OCI-LY1 (cell line): ENCODE data around the gene IQSEC1.

ENCODE experiments used
- H2AFZ ChIP-seq: fragments of 200-600 bp; sonication (generic), shearing (Covaris generic); 2 replicates; pipeline ENCODE4 v1.6.0; 2014; ENCODE audit warnings: antibody characterized with exemption, mild to moderate bottlenecking, low read length
- H3F3A ChIP-seq: fragments of 200-600 bp; sonication (generic), shearing (Covaris generic); 2 replicates; pipeline ENCODE4 v1.6.0; 2014; ENCODE audit warnings: mild to moderate bottlenecking, antibody characterized with exemption, low read length, moderate library complexity; ENCODE audit not compliant: insufficient read depth
- H3K27ac ChIP-seq: fragments of 200-600 bp; sonication (generic); 2 replicates; pipeline ENCODE4 v1.5.1; 2014; ENCODE audit warnings: low read length, mixed run types, mild to moderate bottlenecking, low read depth; ENCODE audit not compliant: poor library complexity, severe bottlenecking
- H3K27me3 ChIP-seq: fragments of 200-600 bp; sonication (generic); 2 replicates; pipeline ENCODE4 v1.6.0; 2014; ENCODE audit warnings: antibody characterized with exemption, mild to moderate bottlenecking, low read length, moderate library complexity; ENCODE audit not compliant: insufficient read depth
- H3K36me3 ChIP-seq: fragments of 200-600 bp; sonication (generic); 2 replicates; pipeline ENCODE4 v1.6.1; 2014; ENCODE audit warnings: mild to moderate bottlenecking, antibody characterized with exemption, low read length, moderate library complexity, mixed read lengths; ENCODE audit not compliant: insufficient read depth
- H3K4me1 ChIP-seq: fragments of 200-600 bp; sonication (generic); 2 replicates; pipeline ENCODE4 v1.5.1; 2014; ENCODE audit warnings: mild to moderate bottlenecking, low read length, moderate library complexity; ENCODE audit not compliant: insufficient read depth, severe bottlenecking
- H3K4me2 ChIP-seq: fragments of 200-600 bp; sonication (generic), shearing (Covaris generic); 2 replicates; pipeline ENCODE4 v1.6.1; 2014; ENCODE audit warnings: low read length
- H3K4me3 ChIP-seq: fragments of 200-600 bp; sonication (generic); 2 replicates; pipeline ENCODE4 v1.5.1; 2014; ENCODE audit warnings: low read length, low read depth, mild to moderate bottlenecking, mixed read lengths; ENCODE audit not compliant: poor library complexity, severe bottlenecking
- H3K79me2 ChIP-seq: fragments of 200-600 bp; shearing (Covaris generic); 2 replicates; pipeline ENCODE4 v1.6.1; 2016; ENCODE audit warnings: mixed run types, low read length, mixed read lengths; ENCODE audit not compliant: insufficient read depth
- H3K9ac ChIP-seq: fragments of 200-600 bp; sonication (generic), shearing (Covaris generic); 2 replicates; pipeline ENCODE4 v1.6.1; 2014; ENCODE audit warnings: mild to moderate bottlenecking, low read length, mixed read lengths
- H3K9me2 ChIP-seq: fragments of 200-600 bp; sonication (generic), shearing (Covaris generic); 2 replicates; pipeline ENCODE4 v1.6.1; 2014; ENCODE audit warnings: low read depth, mild to moderate bottlenecking, low read length, mixed read lengths
- H3K9me3 ChIP-seq: fragments of 200-600 bp; shearing (Covaris generic); 2 replicates; pipeline ENCODE4 v1.6.1; 2014; ENCODE audit warnings: low read length, mixed read lengths
- H4K20me1 ChIP-seq: fragments of 200-600 bp; sonication (generic), shearing (Covaris generic); 2 replicates; pipeline ENCODE4 v1.6.0; 2016; ENCODE audit warnings: mild to moderate bottlenecking, low read length; ENCODE audit not compliant: insufficient read depth
- EZH2 ChIP-seq: fragments of 200-600 bp; sonication (generic), shearing (Covaris generic); IDR thresholded peaks from 2 replicates; pipeline ENCODE4 v1.8.0; 2017; ENCODE audit warnings: borderline replicate concordance, mixed run types, mild to moderate bottlenecking, antibody characterized with exemption, low read length, moderate library complexity, mixed read lengths
- TF ChIP-seq, protein P1 (sequence below): fragments of 200-600 bp; sonication (generic), shearing (Covaris generic); IDR thresholded peaks from 2 replicates; pipeline ENCODE4 v1.5.1; 2017; ENCODE audit warnings: mild to moderate bottlenecking, antibody characterized with exemption, low read length, moderate library complexity, mixed read lengths

Gene IQSEC1

DNA sequence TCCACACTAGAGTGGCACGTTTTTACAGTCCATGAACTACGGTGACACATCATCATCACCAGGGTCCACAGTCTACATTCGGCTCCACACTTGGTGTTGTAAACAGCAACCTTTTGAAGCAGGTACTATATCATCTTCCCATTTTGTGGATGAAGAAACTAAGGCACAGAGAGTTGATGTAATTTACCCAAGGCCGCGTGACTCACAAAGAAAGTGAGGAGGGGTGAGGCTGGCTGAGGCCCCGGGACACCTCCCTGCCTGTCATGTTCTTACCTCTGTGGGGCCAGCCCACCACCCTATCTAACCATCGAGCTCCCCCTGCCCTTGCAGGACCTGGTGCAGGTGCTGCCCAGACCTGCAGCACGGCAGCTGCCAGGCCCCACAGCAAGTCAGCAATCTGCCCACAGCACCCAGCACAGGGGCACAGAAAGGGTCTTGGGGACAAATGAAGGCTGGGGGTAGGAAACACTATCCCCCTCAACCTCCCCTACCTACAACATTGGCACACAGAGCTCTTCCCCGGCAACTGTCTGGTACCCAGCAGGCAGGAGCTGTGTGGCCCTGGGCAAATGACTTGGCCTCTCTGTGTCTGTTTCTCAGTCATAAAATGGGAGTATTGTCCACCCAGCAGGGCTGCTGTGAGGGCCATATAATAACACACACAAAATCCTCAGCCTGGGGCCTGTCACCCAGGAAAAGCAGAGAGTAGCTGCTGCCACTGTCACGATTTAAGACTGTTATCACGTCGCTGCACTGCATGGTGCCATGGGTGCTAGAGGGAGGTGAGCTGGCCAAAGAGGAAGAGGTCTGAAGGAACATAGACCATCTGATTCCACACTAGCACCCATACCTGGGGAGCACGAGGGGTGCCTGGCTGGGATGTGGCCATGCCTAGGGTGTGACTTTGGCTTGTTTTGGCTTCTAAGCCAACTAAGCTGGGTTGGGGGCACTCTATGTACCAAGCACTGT, 115.1 kb downstream of the IQSEC1 start:
- no peak overlapping the region for H3K4me3 ChIP-seq
- no peaks in the 10 kb centered on the region for H3K9me3 ChIP-seq
- no peak overlapping the region for H3K27ac ChIP-seq
- H3K9me2 ChIP-seq: no peaks in the 10 kb centered on the region
- no peak overlapping the region for H2AFZ ChIP-seq
- no peaks in the 10 kb centered on the region for H3K79me2 ChIP-seq
- no peaks in the 10 kb centered on the region for H3K4me1 ChIP-seq
- no peaks in the 10 kb centered on the region for H3F3A ChIP-seq
- no peaks in the 10 kb centered on the region; the same call in 1 of the 2 replicates for H3K27me3 ChIP-seq
- H3K36me3 ChIP-seq: no peaks in the 10 kb centered on the region
- no peak overlapping the region for H3K4me2 ChIP-seq
- H4K20me1 ChIP-seq: no peaks in the 10 kb centered on the region
- TF ChIP-seq, protein P1, sequence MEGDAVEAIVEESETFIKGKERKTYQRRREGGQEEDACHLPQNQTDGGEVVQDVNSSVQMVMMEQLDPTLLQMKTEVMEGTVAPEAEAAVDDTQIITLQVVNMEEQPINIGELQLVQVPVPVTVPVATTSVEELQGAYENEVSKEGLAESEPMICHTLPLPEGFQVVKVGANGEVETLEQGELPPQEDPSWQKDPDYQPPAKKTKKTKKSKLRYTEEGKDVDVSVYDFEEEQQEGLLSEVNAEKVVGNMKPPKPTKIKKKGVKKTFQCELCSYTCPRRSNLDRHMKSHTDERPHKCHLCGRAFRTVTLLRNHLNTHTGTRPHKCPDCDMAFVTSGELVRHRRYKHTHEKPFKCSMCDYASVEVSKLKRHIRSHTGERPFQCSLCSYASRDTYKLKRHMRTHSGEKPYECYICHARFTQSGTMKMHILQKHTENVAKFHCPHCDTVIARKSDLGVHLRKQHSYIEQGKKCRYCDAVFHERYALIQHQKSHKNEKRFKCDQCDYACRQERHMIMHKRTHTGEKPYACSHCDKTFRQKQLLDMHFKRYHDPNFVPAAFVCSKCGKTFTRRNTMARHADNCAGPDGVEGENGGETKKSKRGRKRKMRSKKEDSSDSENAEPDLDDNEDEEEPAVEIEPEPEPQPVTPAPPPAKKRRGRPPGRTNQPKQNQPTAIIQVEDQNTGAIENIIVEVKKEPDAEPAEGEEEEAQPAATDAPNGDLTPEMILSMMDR: no peak
- TF ChIP-seq EZH2: no peak
- H3K9ac ChIP-seq: no peak overlapping the region

DNA sequence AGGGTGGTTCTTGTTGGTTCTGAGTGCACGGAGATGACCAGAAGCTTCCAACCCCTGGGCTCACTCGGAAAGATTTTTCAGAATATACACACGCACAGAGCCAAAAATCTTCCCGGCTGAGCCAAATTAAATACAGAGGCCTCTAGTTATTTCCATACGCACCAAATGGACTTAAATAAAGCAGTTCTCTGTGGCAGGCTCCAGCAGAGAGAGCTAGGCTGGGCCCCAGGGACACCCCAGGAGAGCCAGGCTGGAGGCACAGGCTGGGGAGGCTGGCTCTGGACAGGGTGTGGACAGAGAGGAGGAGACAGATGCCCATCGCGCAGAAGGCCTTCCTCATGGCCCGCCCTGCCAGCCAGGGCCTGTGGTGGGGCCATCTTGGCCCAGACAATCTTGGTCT, 115.9 kb downstream of the IQSEC1 start:
- no peaks in the 10 kb centered on the region for H3K79me2 ChIP-seq
- H3K4me3 ChIP-seq: no peak overlapping the region
- no peaks in the 10 kb centered on the region for H3K9me2 ChIP-seq
- TF ChIP-seq, protein P1: no peak
- TF ChIP-seq EZH2: no peak
- no peak overlapping the region for H2AFZ ChIP-seq
- H3K27me3 ChIP-seq: no peaks in the 10 kb centered on the region; the same call in 1 of the 2 replicates
- no peak overlapping the region for H3K4me2 ChIP-seq
- no peaks in the 10 kb centered on the region for H3K4me1 ChIP-seq
- H3F3A ChIP-seq: no peaks in the 10 kb centered on the region
- no peaks in the 10 kb centered on the region for H3K9me3 ChIP-seq
- H3K9ac ChIP-seq: no peak overlapping the region
- no peaks in the 10 kb centered on the region for H4K20me1 ChIP-seq
- no peaks in the 10 kb centered on the region for H3K36me3 ChIP-seq
- H3K27ac ChIP-seq: no peak overlapping the region

DNA sequence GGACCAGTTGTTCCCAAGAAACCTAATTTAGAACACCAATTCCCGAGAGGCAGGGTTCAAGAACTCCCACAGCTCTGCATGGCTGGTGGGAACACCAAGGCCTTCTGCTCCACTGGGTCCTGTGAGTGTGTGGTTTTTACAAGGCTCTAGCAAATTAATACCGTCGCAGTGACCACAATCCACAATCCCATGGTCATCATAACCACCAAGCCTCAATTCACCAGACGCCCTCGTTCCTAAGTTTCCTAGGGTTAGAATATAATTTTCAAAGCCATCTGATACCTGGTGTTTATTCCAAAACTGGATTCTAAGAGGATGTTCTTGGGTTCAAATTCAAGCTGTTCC, 116.9 kb downstream of the IQSEC1 start:
- H3K4me1 ChIP-seq: no peaks in the 10 kb centered on the region
- H3F3A ChIP-seq: no peaks in the 10 kb centered on the region
- H3K36me3 ChIP-seq: no peaks in the 10 kb centered on the region
- no peaks in the 10 kb centered on the region for H3K9me2 ChIP-seq
- no peaks in the 10 kb centered on the region; the same call in 1 of the 2 replicates for H3K27me3 ChIP-seq
- no peak overlapping the region for H3K9ac ChIP-seq
- H4K20me1 ChIP-seq: no peaks in the 10 kb centered on the region
- no peak overlapping the region for H3K27ac ChIP-seq
- H3K9me3 ChIP-seq: no peaks in the 10 kb centered on the region
- no peak overlapping the region for H2AFZ ChIP-seq
- no peak overlapping the region for H3K4me2 ChIP-seq
- H3K4me3 ChIP-seq: no peak overlapping the region
- H3K79me2 ChIP-seq: no peaks in the 10 kb centered on the region
- no peak for TF ChIP-seq EZH2
- TF ChIP-seq, protein P1: no peak
